Smooth muscle cell (in vitro differentiated cells): ENCODE data around the gene KDM5B. TPM values are rescaled to one million over a fixed set of nuclear protein-coding genes. Genes with fewer than 3 reads are reported as not detected.
A peak's percentile ranks its signal among the peaks of the same experiment; 100 is the strongest.

Experiments
- DNase-seq: peaks from one replicate; lab custom pipeline; 2025; ENCODE audit not compliant: unreplicated experiment; lab: John Stamatoyannopoulos, UW
- H2AFZ ChIP-seq: fragments of 200-600 bp; sonication (generic); 2 replicates; pipeline ENCODE4 v1.6.0; 2016; ENCODE audit warnings: antibody characterized with exemption, low read depth, mild to moderate bottlenecking
- H3F3A ChIP-seq: fragments of 200-600 bp; sonication (generic); 2 replicates; pipeline ENCODE4 v1.6.0; 2017; ENCODE audit warnings: antibody characterized with exemption, low read depth
- H3K27ac ChIP-seq: fragments of 200-600 bp; sonication (generic); 2 replicates; pipeline ENCODE4 v1.5.1; 2016; ENCODE audit warnings: low read depth, mild to moderate bottlenecking
- H3K27me3 ChIP-seq: fragments of 200-600 bp; sonication (generic); 2 replicates; pipeline ENCODE4 v1.6.1; 2016; ENCODE audit warnings: low read depth, mild to moderate bottlenecking
- H3K36me3 ChIP-seq: fragments of 200-600 bp; sonication (generic); 2 replicates; pipeline ENCODE4 v1.5.1; 2016; ENCODE audit warnings: low read depth
- H3K4me1 ChIP-seq: fragments of 200-600 bp; sonication (generic); 2 replicates; pipeline ENCODE4 v1.5.1; 2016; ENCODE audit warnings: low read depth
- H3K4me2 ChIP-seq: fragments of 200-600 bp; sonication (generic); 2 replicates; pipeline ENCODE4 v1.6.0; 2016; ENCODE audit warnings: mild to moderate bottlenecking
- H3K4me3 ChIP-seq: fragments of 200-600 bp; sonication (generic); 2 replicates; pipeline ENCODE4 v1.5.1; 2016; ENCODE audit warnings: mild to moderate bottlenecking
- H3K79me2 ChIP-seq: fragments of 200-600 bp; sonication (generic); 2 replicates; pipeline ENCODE4 v1.6.0; 2016; ENCODE audit warnings: low read depth, mild to moderate bottlenecking
- H3K9ac ChIP-seq: fragments of 200-600 bp; sonication (generic); 2 replicates; pipeline ENCODE4 v1.6.0; 2016; ENCODE audit warnings: low read depth
- H3K9me3 ChIP-seq: fragments of 200-600 bp; sonication (generic); replicated peaks from 2 replicates; pipeline ENCODE4 v1.5.1; 2016; ENCODE audit warnings: low read depth
- H4K20me1 ChIP-seq: fragments of 200-600 bp; sonication (generic); 2 replicates; pipeline ENCODE4 v1.6.0; 2016; ENCODE audit warnings: low read depth
- WGBS: methylation state at CpG from one replicate; pipeline ENCODE4 v1.1.7; 2016; ENCODE audit warnings: low lambda C conversion rate; 5-methylcytosine and 5-hydroxymethylcytosine counted together
- polyA plus RNA-seq: library from polyadenylated mRNA; unstranded; fragments of >200 nt; fragmentation: Nextera tagmentation; extraction: Ambion mirVana; gene quantifications from 2 replicates; pipeline ENCODE4 v1.2.1, GENCODE V29; 2016
- total RNA-seq: library from RNA; depleted of rRNA; stranded (reverse); fragments of >200 nt; gene quantifications from 2 replicates; pipeline ENCODE4 v1.2.3, GENCODE V29; 2014
- TF ChIP-seq, protein P1 (sequence below): fragments of 200-600 bp; sonication (generic); IDR thresholded peaks from 2 replicates; pipeline ENCODE4 v1.5.1; 2017; ENCODE audit warnings: borderline replicate concordance, mild to moderate bottlenecking, antibody characterized with exemption; ENCODE audit not compliant: insufficient read depth, poor library complexity, severe bottlenecking

Gene KDM5B
- total and polyA plus RNA-seq, 2 experiments from 2014 or later: 94.1 to 178 TPM

DNA sequence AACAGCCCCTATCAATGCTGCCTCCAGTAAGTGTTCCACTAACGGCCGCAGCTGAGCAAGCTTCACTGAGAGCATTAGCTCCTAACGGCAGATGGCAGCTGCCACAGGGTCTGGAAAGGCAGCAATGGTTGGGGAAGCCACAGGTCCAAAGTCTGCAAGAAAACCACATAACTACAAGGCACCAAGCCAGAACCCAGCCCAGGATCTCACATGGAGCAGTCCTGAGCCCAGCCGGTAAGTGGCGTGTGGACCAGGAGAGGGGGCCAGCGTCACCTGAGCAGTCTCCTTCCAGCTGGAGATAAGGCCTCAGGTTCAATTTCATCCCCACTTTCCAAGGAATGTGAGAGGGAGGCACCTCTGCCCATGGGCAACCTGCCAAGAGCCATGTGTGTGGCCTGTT lies 111.2 kb downstream of the KDM5B start:
- no peak overlapping the region for H2AFZ ChIP-seq
- TF ChIP-seq, protein P1, sequence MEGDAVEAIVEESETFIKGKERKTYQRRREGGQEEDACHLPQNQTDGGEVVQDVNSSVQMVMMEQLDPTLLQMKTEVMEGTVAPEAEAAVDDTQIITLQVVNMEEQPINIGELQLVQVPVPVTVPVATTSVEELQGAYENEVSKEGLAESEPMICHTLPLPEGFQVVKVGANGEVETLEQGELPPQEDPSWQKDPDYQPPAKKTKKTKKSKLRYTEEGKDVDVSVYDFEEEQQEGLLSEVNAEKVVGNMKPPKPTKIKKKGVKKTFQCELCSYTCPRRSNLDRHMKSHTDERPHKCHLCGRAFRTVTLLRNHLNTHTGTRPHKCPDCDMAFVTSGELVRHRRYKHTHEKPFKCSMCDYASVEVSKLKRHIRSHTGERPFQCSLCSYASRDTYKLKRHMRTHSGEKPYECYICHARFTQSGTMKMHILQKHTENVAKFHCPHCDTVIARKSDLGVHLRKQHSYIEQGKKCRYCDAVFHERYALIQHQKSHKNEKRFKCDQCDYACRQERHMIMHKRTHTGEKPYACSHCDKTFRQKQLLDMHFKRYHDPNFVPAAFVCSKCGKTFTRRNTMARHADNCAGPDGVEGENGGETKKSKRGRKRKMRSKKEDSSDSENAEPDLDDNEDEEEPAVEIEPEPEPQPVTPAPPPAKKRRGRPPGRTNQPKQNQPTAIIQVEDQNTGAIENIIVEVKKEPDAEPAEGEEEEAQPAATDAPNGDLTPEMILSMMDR: no peak
- no peaks in the 10 kb centered on the region for H3F3A ChIP-seq
- H3K4me2 ChIP-seq: no peak overlapping the region
- H3K79me2 ChIP-seq: no peaks in the 10 kb centered on the region
- H3K36me3 ChIP-seq: no peaks in the 10 kb centered on the region
- H3K4me1 ChIP-seq: no peaks in the 10 kb centered on the region
- H3K9me3 ChIP-seq: no peaks in the 10 kb centered on the region
- H3K27ac ChIP-seq: no peak overlapping the region
- H3K9ac ChIP-seq: no peak overlapping the region
- DNase-seq: no peak
- 85% methylated on average over 6 of the region's 6 CpGs for WGBS
- H4K20me1 ChIP-seq: no peaks in the 10 kb centered on the region
- H3K4me3 ChIP-seq: no peak overlapping the region
- H3K27me3 ChIP-seq: peaks cover 46% of the 10 kb centered on the region

DNA sequence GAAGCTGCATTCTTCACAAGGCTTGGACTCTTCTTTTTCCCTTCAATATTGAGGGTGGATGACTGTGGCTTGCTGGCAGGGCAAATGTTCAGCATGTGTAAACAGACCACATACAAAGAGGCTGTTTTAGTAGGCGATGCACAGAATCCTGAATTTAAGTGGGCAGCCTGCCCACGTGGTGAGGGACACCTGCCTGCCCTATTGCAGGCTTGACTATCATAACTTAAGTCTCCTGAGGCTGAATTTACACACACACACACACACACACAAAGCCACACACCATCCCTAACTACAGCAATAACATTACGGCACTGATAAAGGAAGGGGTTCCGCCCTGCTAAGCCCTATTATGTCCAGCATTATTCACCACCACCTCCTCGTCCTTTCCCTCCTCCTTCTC lies 113.9 kb downstream of the KDM5B start:
- H3K4me3 ChIP-seq: no peak overlapping the region
- H3K27ac ChIP-seq: no peak overlapping the region
- 85% methylated on average over 5 of the region's 5 CpGs for WGBS
- TF ChIP-seq, protein P1: no peak
- DNase-seq: no peak
- H3K79me2 ChIP-seq: no peaks in the 10 kb centered on the region
- H3K4me1 ChIP-seq: no peaks in the 10 kb centered on the region
- no peaks in the 10 kb centered on the region for H3K9me3 ChIP-seq
- H3K36me3 ChIP-seq: no peaks in the 10 kb centered on the region
- no peak overlapping the region for H3K4me2 ChIP-seq
- H3K9ac ChIP-seq: no peak overlapping the region
- no peaks in the 10 kb centered on the region for H4K20me1 ChIP-seq
- no peaks in the 10 kb centered on the region for H3F3A ChIP-seq
- no peak overlapping the region for H2AFZ ChIP-seq
- peaks cover 32% of the 10 kb centered on the region for H3K27me3 ChIP-seq

DNA sequence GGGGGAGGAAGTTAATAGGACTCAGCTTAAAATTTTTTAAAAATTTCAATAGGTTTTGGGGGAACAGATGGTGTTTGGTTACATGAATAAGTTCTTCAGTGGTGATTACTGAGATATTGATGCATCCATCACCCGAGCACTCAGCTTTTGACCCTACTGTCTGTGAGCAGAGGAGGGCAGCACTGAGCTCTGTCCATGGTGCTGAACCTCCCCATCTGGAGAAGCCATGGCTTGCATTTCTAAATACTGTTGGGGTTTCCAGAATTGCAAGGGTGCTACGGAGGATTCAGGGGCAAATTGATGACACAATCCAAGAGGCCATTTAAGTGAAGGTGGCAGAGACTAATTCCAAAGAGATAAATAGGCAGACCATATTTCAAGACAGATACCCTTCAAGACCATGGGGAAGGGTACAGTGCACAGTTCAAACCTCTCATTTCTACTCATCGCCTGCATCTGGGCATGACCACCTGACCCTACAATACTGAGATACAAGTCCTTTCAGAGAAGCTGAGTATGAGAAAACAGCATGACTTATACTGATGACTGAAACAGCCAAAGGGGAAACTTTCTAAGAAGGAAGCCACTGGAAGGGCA lies 115.2 kb downstream of the KDM5B start:
- no peak overlapping the region for H3K9ac ChIP-seq
- H3K4me1 ChIP-seq: no peaks in the 10 kb centered on the region
- H4K20me1 ChIP-seq: no peaks in the 10 kb centered on the region
- TF ChIP-seq, protein P1: no peak
- no peaks in the 10 kb centered on the region for H3F3A ChIP-seq
- H3K27me3 ChIP-seq: peaks cover 28% of the 10 kb centered on the region
- no peaks in the 10 kb centered on the region for H3K9me3 ChIP-seq
- no peak overlapping the region for H3K4me2 ChIP-seq
- no peak overlapping the region for H3K4me3 ChIP-seq
- 41% methylated on average over 3 of the region's 3 CpGs for WGBS
- DNase-seq: peak; percentile 42
- H3K36me3 ChIP-seq: no peaks in the 10 kb centered on the region
- H3K27ac ChIP-seq: no peak overlapping the region
- H3K79me2 ChIP-seq: no peaks in the 10 kb centered on the region
- H2AFZ ChIP-seq: no peak overlapping the region

DNA sequence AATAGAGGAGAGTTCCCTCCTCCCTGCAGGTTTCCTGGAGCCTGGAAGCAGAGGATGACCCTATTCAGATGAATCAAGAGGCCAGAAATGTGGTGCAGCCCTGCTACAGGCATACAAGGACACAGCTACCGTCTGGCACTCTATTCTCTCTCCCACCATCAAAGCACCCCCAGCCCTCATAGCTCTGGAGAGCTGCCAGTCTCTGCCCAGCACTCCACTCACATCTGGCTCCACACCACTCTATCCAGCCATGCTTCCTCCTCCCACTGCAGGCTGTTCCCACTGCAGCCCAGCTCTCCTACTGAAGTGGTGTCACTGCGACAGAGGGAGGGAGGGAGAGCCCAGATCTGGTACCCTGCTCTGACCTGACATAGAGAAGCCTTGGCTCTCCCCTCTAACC lies 116.4 kb downstream of the KDM5B start:
- no peak overlapping the region for H3K9ac ChIP-seq
- H3K9me3 ChIP-seq: no peaks in the 10 kb centered on the region
- H3K4me1 ChIP-seq: no peaks in the 10 kb centered on the region
- no peak overlapping the region for H3K4me3 ChIP-seq
- H4K20me1 ChIP-seq: no peaks in the 10 kb centered on the region
- DNase-seq: no peak
- no peak overlapping the region for H3K27ac ChIP-seq
- H2AFZ ChIP-seq: no peak overlapping the region
- no peak overlapping the region for H3K4me2 ChIP-seq
- TF ChIP-seq, protein P1: no peak
- no peaks in the 10 kb centered on the region for H3K36me3 ChIP-seq
- H3K79me2 ChIP-seq: no peaks in the 10 kb centered on the region
- peaks cover 21% of the 10 kb centered on the region for H3K27me3 ChIP-seq
- WGBS: 91% methylated on average over 1 of the region's 2 CpGs
- no peaks in the 10 kb centered on the region for H3F3A ChIP-seq
